GM21786 (cell line): Measurements from ENCODE around the gene DIS3L.
A peak's percentile ranks its signal among the peaks of the same experiment; 100 is the strongest.
"Not testable (repeated sequence)": the region's sequence is repeated elsewhere in the genome, so short reads cannot be mapped to it uniquely, and the experiment has no call there.

ENCODE experiments used
- ATAC-seq: cut with Tn5 transposase; IDR thresholded peaks from one replicate; pipeline ENCODE4 v1.9.1; 2021; ENCODE audit not compliant: unreplicated experiment

DIS3L gene

GRCh38 chr15:66308531-66308930 lies 15.2 kb downstream of the DIS3L start:
- no peak for ATAC-seq

- ATAC-seq, result no peak
Observed at GRCh38 chr15:66309828-66310227, 16.5 kb downstream of the DIS3L start.

- no peak for ATAC-seq
Observed at GRCh38 chr15:66310786-66311185, 17.4 kb downstream of the DIS3L start.

GRCh38 chr15:66312144-66312543 lies 18.8 kb downstream of the DIS3L start:
- ATAC-seq, result no peak

GRCh38 chr15:66323312-66323928 lies 30.1 kb downstream of the DIS3L start:
- ATAC-seq, result no peak

GRCh38 chr15:66326051-66326450 lies 32.7 kb downstream of the DIS3L start:
- ATAC-seq, result no peak

GRCh38 chr15:66327736-66328135 lies 34.4 kb downstream of the DIS3L start:
- no peak for ATAC-seq

- no peak for ATAC-seq
Observed at GRCh38 chr15:66328771-66329170, 35.4 kb downstream of the DIS3L start.

- ATAC-seq, result not testable (repeated sequence)
Observed at GRCh38 chr15:66348530-66348929, 55.2 kb downstream of the DIS3L start.

GRCh38 chr15:66356077-66356358 lies 62.6 kb downstream of the DIS3L start:
- ATAC-seq, result no peak

GRCh38 chr15:66356359-66357236 lies 63.2 kb downstream of the DIS3L start, which contains the start of gene TIPIN:
Gene TIPIN (minus strand): TSS chr15:66356685. CDS start chr15:66352947, 3,738 bp downstream.
- ATAC-seq, result peak; percentile 82

- no peak for ATAC-seq
Observed at GRCh38 chr15:66359740-66360139, 66.4 kb downstream of the DIS3L start.

- not testable (repeated sequence) for ATAC-seq
Observed at GRCh38 chr15:66361745-66362460, 68.5 kb downstream of the DIS3L start.

GRCh38 chr15:66362776-66363175 lies 69.4 kb downstream of the DIS3L start:
- no peak for ATAC-seq

GRCh38 chr15:66364944-66365528 lies 71.7 kb downstream of the DIS3L start:
- ATAC-seq, result no peak

- ATAC-seq, result no peak
Observed at GRCh38 chr15:66369773-66370651, 76.6 kb downstream of the DIS3L start.

- no peak for ATAC-seq
Observed at GRCh38 chr15:66374179-66374578, 80.8 kb downstream of the DIS3L start.

GRCh38 chr15:66378814-66379430 lies 85.6 kb downstream of the DIS3L start:
- no peak for ATAC-seq

- ATAC-seq, result not testable (repeated sequence)
Observed at GRCh38 chr15:66381376-66381775, 88.0 kb downstream of the DIS3L start.
